ENCODE measurements around the gene IFT20.

The IFT20 gene

GRCh38 chr17:28335201-28335958 is at the start of gene IFT20, which contains the start of gene TNFAIP1:
IFT20 (minus strand) TSS chr17:28335472; CDS start chr17:28331985, 3,487 bp downstream.
TNFAIP1 (plus strand) TSS chr17:28335761; CDS start chr17:28339522, 3,761 bp downstream.
- Mint-ChIP-seq H3K4me1 (peaks cover 50% of the 10 kb centered on the region), H3K36me3 (ENCODE audit: insufficient read depth) (peaks cover 17% of the 10 kb centered on the region), H3K9me3 (no peaks in the 10 kb centered on the region), H3K4me3 (peak within 1 kb of the TSS; percentile 91), H3K27me3 (no peaks in the 10 kb centered on the region), H3K27ac (ENCODE audit: low read depth) (peak within 1 kb of the TSS; percentile 94)
- ATAC-seq (replicated peaks; ENCODE audit: extremely low read depth, poor library complexity, severe bottlenecking), result peak; percentile 97
- DNase-seq (ENCODE audit: low spot score in 2 of 2), result peak; percentile 87 to 98

- DNase-seq (ENCODE audit: low spot score in 2 of 2), result no peak
- Mint-ChIP-seq H3K27me3 (no peaks in the 10 kb centered on the region), H3K27ac (ENCODE audit: low read depth) (no peak overlapping the region), H3K9me3 (no peaks in the 10 kb centered on the region), H3K4me3 (peak overlapping the region; percentile 89), H3K36me3 (ENCODE audit: insufficient read depth) (peaks cover 20% of the 10 kb centered on the region), H3K4me1 (peaks cover 39% of the 10 kb centered on the region)
- peak; percentile 5 for ATAC-seq (replicated peaks; ENCODE audit: extremely low read depth, poor library complexity, severe bottlenecking)
Observed at GRCh38 chr17:28385037-28385400, 49.7 kb upstream of the IFT20 start.

GRCh38 chr17:28384281-28385036 is 49.2 kb upstream of the IFT20 start:
- no peaks in the 10 kb centered on the region for H3K27me3 Mint-ChIP-seq
- H3K36me3 Mint-ChIP-seq (ENCODE audit: insufficient read depth), result peaks cover 15% of the 10 kb centered on the region
- H3K9me3 Mint-ChIP-seq, result no peaks in the 10 kb centered on the region
- peak overlapping the region; percentile 89 for H3K4me3 Mint-ChIP-seq
- H3K4me1 Mint-ChIP-seq, result peaks cover 39% of the 10 kb centered on the region
- DNase-seq (ENCODE audit: low spot score in 2 of 2) (peak; percentile 18 to 28), ATAC-seq (replicated peaks; ENCODE audit: extremely low read depth, poor library complexity, severe bottlenecking) (peak; percentile 97)
- peak overlapping the region; percentile 3 for H3K27ac Mint-ChIP-seq (ENCODE audit: low read depth)

GRCh38 chr17:28381141-28381825 is 46.0 kb upstream of the IFT20 start:
- H3K9me3 Mint-ChIP-seq, result no peaks in the 10 kb centered on the region
- H3K27ac Mint-ChIP-seq (ENCODE audit: low read depth), result no peak overlapping the region
- H3K4me1 Mint-ChIP-seq, result peaks cover 43% of the 10 kb centered on the region
- H3K36me3 Mint-ChIP-seq (ENCODE audit: insufficient read depth), result peaks cover 10% of the 10 kb centered on the region
- no peak for ATAC-seq (replicated peaks; ENCODE audit: extremely low read depth, poor library complexity, severe bottlenecking)
- no peaks in the 10 kb centered on the region for H3K27me3 Mint-ChIP-seq
- H3K4me3 Mint-ChIP-seq, result peak overlapping the region; percentile 31
- no peak for DNase-seq (ENCODE audit: low spot score in 2 of 2)

- Mint-ChIP-seq H3K4me1 (peaks cover 37% of the 10 kb centered on the region), H3K36me3 (ENCODE audit: insufficient read depth) (peaks cover 6% of the 10 kb centered on the region), H3K9me3 (no peaks in the 10 kb centered on the region), H3K27me3 (no peaks in the 10 kb centered on the region), H3K4me3 (no peak overlapping the region), H3K27ac (ENCODE audit: low read depth) (no peak overlapping the region)
- DNase-seq (ENCODE audit: low spot score in 2 of 2) (no peak), ATAC-seq (replicated peaks; ENCODE audit: extremely low read depth, poor library complexity, severe bottlenecking) (no peak)
Observed at GRCh38 chr17:28379814-28380801, 44.8 kb upstream of the IFT20 start.

- Mint-ChIP-seq H3K27me3 (no peaks in the 10 kb centered on the region), H3K4me3 (peak overlapping the region; percentile 90), H3K36me3 (ENCODE audit: insufficient read depth) (peaks cover 10% of the 10 kb centered on the region), H3K4me1 (peaks cover 22% of the 10 kb centered on the region), H3K27ac (ENCODE audit: low read depth) (no peak overlapping the region), H3K9me3 (no peaks in the 10 kb centered on the region)
- ATAC-seq (replicated peaks; ENCODE audit: extremely low read depth, poor library complexity, severe bottlenecking), result no peak
- no peak for DNase-seq (ENCODE audit: low spot score in 2 of 2)
Observed at GRCh38 chr17:28372945-28373274, 37.6 kb upstream of the IFT20 start.

GRCh38 chr17:28372203-28372944 is 37.1 kb upstream of the IFT20 start:
- peak overlapping the region; percentile 90 for H3K4me3 Mint-ChIP-seq
- ATAC-seq (replicated peaks; ENCODE audit: extremely low read depth, poor library complexity, severe bottlenecking), result peak; percentile 12
- H3K27ac Mint-ChIP-seq (ENCODE audit: low read depth), result peak overlapping the region; percentile 93
- H3K4me1 Mint-ChIP-seq, result peaks cover 22% of the 10 kb centered on the region
- peaks cover 10% of the 10 kb centered on the region for H3K36me3 Mint-ChIP-seq (ENCODE audit: insufficient read depth)
- H3K9me3 Mint-ChIP-seq, result no peaks in the 10 kb centered on the region
- no peak for DNase-seq (ENCODE audit: low spot score in 2 of 2)
- H3K27me3 Mint-ChIP-seq, result no peaks in the 10 kb centered on the region

- Mint-ChIP-seq H3K27ac (ENCODE audit: low read depth) (peak within 1 kb of the TSS; percentile 93), H3K36me3 (ENCODE audit: insufficient read depth) (peaks cover 10% of the 10 kb centered on the region), H3K9me3 (no peaks in the 10 kb centered on the region), H3K4me3 (peak within 1 kb of the TSS; percentile 90), H3K27me3 (no peaks in the 10 kb centered on the region), H3K4me1 (peaks cover 22% of the 10 kb centered on the region)
- DNase-seq (ENCODE audit: low spot score in 2 of 2) (peak; percentile 52 to 64), ATAC-seq (replicated peaks; ENCODE audit: extremely low read depth, poor library complexity, severe bottlenecking) (peak; percentile 84)
Observed at GRCh38 chr17:28371245-28372202, 36.3 kb upstream of the IFT20 start, which contains the start of gene SARM1. SARM1 (plus strand) TSS chr17:28371694; CDS start chr17:28372033, 339 bp downstream.

GRCh38 chr17:28370744-28371103 is 35.5 kb upstream of the IFT20 start:
- H3K36me3 Mint-ChIP-seq (ENCODE audit: insufficient read depth), result peaks cover 10% of the 10 kb centered on the region
- peaks cover 22% of the 10 kb centered on the region for H3K4me1 Mint-ChIP-seq
- H3K27me3 Mint-ChIP-seq, result no peaks in the 10 kb centered on the region

GRCh38 chr17:28370035-28370743 is 34.9 kb upstream of the IFT20 start, which contains the start of gene VTN:
VTN (minus strand) TSS chr17:28370307; CDS start chr17:28370203, 104 bp downstream.
- Mint-ChIP-seq H3K4me1 (peaks cover 22% of the 10 kb centered on the region), H3K27ac (ENCODE audit: low read depth) (peak within 1 kb of the TSS; percentile 93), H3K36me3 (ENCODE audit: insufficient read depth) (peaks cover 10% of the 10 kb centered on the region), H3K4me3 (peak within 1 kb of the TSS; percentile 90), H3K9me3 (no peaks in the 10 kb centered on the region), H3K27me3 (no peaks in the 10 kb centered on the region)
- ATAC-seq (replicated peaks; ENCODE audit: extremely low read depth, poor library complexity, severe bottlenecking) (no peak), DNase-seq (ENCODE audit: low spot score in 2 of 2) (no peak)

More at GRCh38 chr17:28370744-28371103, 35.5 kb upstream of the IFT20 start:
- no peak for DNase-seq (ENCODE audit: low spot score in 2 of 2)
- ATAC-seq (replicated peaks; ENCODE audit: extremely low read depth, poor library complexity, severe bottlenecking), result no peak
- Mint-ChIP-seq H3K9me3 (no peaks in the 10 kb centered on the region), H3K27ac (ENCODE audit: low read depth) (peak overlapping the region; percentile 93), H3K4me3 (peak overlapping the region; percentile 90)

Data from central memory CD8-positive, alpha-beta T cell (primary cell).